GM19023 (cell line): ENCODE measurements around the gene MAP2K2.

Experiments used
- ATAC-seq: cut with Tn5 transposase; IDR thresholded peaks from one replicate; pipeline ENCODE4 v1.9.1; 2021; ENCODE audit warnings: mild to moderate bottlenecking, moderate library complexity; ENCODE audit not compliant: unreplicated experiment

The MAP2K2 gene

GRCh38 chr19:4061683-4062418 lies 62.1 kb downstream of the MAP2K2 start:
- no peak for ATAC-seq

- no peak for ATAC-seq
Measured at GRCh38 chr19:4061178-4061682, 62.7 kb downstream of the MAP2K2 start.

GRCh38 chr19:4060621-4061177 lies 63.2 kb downstream of the MAP2K2 start:
- no peak for ATAC-seq

DNA sequence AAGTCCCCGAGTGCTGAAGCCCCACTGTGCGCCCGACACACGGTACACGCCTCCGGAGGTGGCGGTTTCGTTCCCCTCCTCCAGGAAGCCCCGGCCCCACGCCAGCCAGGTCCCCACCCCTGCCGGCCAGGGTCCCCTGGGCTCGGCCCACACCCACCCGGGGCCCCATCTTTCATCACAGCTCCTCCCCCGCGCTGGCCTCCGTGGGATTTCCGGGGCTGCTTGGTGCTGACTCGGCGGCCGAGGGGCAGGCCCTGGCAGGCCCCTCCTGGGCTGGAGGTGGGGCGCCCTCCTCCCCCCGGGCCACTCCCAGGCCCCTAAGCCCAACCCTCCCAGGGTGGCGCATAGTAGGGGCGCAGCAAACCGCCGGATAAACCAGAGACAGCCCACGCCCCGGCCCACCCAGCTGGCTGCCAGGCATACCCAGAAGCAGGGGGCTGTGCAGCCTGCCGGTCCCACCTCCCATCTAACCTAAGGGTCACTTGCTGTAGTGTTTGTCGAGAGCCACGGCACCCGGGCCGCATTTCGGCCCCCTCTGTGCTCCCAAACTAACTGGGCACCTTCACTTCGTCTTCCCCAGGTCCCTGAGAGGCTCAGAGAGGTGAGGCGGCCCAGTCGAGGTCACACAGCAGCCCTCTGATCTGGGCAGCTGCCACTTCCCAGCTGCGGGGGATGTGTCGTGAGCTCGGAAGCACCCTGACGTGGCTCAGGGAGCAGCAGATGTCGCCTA lies 63.9 kb downstream of the MAP2K2 start:
- no peak for ATAC-seq

GRCh38 chr19:4059453-4059871 lies 64.5 kb downstream of the MAP2K2 start:
- ATAC-seq: no peak

- no peak for ATAC-seq
Measured at GRCh38 chr19:4058693-4059452, 65.0 kb downstream of the MAP2K2 start.

GRCh38 chr19:4057931-4058692 lies 65.8 kb downstream of the MAP2K2 start:
- ATAC-seq: no peak

GRCh38 chr19:4055209-4055552 lies 68.7 kb downstream of the MAP2K2 start:
- no peak for ATAC-seq

GRCh38 chr19:4054441-4055208 lies 69.3 kb downstream of the MAP2K2 start:
- no peak for ATAC-seq

GRCh38 chr19:4053423-4054324 lies 70.2 kb downstream of the MAP2K2 start:
- no peak for ATAC-seq

- no peak for ATAC-seq
Measured at GRCh38 chr19:4052993-4053422, 70.9 kb downstream of the MAP2K2 start.

DNA sequence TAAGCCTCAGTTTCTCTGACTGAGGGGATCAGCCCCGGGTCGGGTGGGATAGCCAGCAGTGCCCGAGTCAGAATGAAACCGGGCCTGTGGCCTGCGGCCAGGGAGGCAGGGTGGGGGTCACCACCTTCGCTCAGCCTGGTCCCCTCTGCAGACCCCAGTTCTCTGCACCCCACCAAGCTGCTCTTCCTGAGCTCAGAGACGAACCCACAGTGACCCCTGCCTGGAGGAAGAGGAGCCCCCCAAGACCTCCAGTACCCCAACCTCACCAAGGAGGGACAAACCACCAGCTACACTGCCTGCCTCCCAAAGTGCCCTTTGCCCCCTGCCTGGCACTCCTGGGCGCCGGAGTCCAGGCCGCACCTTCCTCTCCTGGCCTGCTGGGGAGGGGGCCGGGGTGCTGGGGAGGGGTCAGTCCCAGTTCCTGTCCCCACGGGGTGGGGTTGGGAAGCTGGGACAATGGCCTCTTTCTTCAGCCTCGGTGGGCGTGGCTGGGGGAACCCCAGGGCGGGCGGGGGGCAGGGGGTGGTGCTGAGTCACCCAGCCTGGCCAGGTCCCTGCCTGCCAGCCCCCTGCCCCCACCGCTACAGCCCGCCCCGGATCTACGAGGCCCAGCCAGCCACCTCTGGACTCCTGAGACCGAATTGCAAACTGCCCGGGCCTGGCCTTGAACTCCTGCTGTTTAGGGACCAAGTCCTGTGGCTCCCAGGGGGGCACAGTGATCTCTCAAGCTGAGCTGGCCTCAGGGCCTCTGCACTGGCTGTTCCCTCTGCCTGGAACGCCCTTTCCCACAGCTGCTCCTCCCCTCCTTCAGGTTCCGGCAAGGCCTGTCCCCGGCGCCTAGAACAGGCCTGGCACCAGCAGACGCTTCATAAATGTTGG lies 71.6 kb downstream of the MAP2K2 start:
- no peak for ATAC-seq

DNA sequence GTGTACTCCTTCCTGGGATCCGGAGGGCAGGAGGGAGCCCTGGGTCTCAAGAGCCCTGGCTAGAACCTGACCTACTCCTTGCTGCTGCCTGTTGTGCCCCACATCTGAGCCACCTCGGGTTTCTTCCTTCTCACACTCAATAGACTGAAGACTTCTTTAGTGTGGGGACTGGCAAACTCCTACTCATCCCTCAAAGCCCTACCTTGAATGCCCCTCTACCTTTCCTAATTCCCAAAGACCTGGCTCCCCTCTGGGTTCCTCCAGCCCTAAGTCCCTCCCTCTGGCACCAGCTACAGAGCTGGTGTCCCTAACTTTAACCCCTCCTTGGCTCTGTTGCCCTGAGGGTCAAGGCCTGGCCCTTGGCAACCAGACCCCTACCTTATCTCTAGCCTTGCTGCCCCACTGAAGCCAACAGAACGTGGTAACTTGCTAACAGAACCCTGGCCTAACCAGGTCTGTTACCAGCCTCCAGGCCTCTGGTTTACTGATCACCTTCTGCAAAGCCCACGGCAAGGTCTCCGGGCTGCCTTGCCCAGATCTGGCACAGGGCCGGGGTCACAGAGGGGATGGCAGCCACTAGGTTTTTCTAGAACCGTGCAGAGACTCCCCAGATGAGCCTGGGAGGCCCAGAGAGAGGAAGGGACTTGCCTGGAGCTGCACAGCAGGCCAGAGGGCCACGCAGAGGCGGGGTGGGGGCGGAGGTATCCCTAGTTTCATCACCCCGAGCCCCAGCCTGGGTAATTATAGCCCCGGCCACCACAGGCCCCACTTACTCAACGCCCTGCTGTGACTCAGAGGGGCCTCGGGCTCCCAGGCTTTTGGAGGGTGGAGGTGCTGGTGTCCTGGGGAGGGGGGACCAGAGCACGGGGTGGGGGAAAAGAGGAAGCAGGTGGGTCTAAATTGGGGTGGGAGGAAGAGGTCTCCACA lies 72.5 kb downstream of the MAP2K2 start:
- ATAC-seq: no peak

DNA sequence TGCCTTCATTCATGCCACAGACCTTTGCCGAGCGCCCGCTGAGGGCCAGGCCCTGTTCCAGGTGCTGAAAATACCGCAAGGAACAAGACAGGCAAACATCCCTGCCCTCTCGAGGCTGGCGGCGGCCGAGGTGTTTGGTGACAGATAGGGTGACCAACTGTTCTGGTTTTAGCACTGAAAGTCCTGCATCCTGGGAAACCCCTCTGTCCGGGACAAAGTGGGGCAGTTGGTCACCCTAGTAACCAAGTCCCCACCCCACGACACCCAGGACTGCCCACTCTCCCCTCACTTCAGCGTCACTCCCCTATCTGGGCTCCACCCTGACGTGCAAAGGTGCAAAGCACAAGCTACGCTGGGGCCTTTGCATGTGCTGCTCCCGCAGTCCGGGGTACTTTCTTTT lies 74.5 kb downstream of the MAP2K2 start:
- no peak for ATAC-seq

- ATAC-seq: no peak
Measured at GRCh38 chr19:4046946-4047683, 76.8 kb downstream of the MAP2K2 start.

DNA sequence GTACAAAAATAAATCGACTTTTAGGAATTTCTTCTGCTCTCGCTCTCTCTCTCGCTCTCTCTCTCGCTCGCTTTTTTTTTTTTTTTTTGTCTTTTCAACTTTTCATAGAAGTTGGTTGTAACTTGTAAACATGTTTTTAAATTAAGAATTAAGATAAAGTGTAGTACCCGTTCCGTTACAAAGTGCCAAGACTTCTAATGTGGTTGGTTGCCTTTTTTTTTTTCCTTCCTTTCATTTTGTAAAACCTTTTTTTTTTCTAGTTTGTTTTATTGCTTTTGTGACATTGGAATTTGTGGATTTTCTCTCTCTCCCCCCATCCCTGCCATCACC lies 77.6 kb downstream of the MAP2K2 start:
- ATAC-seq: no peak
